NCI-H345 (cell line): ENCODE results near the gene ARHGEF33.
"Not testable (repeated sequence)": the region's sequence is repeated elsewhere in the genome, so short reads cannot be mapped to it uniquely, and the experiment has no call there.

Experiments used
- DNase-seq: peaks from one replicate; lab custom pipeline; 2025; lab: John Stamatoyannopoulos, UW

The ARHGEF33 gene

DNA sequence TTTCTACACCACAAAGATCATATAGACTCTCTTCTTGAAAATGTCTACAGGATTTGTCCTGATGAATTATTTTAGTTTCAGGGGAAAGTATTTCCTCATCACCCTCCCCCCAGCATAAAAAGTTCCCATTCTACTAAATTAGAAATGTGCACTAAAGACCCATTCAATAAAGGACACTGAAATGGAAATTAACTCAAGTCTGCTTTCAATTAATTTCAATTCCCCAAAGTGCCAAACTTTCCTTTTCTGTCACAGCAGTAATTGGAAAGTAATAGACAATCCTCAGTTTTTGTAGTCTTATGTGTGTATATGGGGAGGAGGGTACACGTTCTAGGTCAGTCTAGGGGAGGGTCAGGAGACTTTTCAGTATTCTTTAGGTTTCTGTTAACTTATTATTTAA, 21.5 kb downstream of the ARHGEF33 start:
- no peak for DNase-seq

DNA sequence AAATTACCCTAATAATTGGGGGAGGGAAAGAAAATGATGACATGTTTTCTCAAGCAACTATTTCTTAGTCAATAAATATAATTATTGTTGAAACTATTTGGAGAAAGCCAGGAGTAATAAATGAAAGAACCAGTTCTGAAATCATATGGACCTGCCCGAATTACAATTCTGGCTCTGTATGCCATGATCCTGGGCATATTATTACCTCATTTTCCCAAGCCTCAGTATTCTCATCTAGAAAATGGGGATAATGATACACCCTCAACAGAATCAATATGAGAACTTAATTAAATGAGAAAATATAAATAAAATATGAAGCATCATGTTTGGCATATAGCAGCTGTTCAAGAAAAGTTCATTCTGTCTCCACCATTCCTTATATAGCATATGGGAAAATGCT, 22.9 kb downstream of the ARHGEF33 start:
- no peak for DNase-seq

DNA sequence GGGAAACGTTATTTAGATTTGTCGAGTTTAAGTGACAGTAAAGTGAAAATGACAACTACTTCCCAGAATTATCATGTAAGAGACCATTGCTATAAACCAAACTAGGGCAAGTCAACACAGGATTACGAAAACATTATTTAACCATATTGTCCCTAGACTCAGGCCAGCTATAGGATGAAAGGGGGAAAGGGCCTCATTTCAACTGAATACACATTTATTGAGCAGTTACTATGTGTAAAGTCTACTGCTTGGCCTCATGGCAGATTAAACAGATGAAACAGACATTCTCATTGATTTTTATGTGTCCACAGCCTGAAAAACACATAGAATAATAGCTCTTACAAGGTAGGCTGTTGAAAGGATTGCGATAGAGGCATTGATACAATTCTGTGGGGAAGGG, 32.7 kb downstream of the ARHGEF33 start:
- no peak for DNase-seq

DNA sequence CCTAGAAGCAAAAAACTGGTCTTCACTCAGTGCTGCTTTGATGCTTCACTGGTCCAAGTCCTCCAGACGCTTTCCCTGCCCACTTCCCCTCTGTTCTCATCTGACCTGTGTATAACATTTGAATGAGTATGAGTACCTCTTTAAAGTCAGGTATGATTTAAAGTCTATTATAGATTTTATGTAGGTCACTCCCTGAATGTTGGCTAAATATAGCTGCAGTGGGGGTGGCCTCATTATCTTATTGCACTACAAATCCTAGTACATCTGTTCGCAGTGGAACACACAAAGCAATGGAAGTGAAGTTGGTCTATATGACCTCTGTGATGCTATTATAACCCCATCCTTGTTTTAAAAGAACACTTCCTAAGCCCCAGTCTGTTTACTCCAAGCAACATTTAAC, 33.2 kb downstream of the ARHGEF33 start:
- DNase-seq = no peak

DNA sequence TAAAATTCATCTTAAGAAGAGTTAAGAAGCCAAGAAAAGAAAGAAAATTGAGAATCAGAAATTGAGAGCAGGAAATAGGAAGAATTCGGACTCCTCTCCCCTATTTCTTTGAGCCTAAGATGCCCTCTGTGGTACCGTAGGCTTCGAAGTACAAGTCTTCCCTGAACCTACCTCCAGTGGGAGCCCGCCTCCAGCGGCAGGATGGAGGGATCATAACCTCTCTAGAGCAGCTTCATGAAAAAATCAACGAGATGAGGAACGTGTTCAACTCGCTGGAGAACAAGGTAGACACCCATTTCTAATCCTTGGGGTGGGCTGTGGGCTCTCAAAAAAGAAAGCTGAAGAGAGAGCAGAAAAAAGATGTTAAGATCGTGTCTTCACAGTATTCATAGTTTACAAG, 36.3 kb downstream of the ARHGEF33 start:
- no peak for DNase-seq

GRCh38 chr2:38930600-38930999, 40.9 kb downstream of the ARHGEF33 start:
- DNase-seq = no peak

- no peak for DNase-seq
These were observed 42.9 kb downstream of the ARHGEF33 start for GRCh38 chr2:38932586-38932985.

GRCh38 chr2:38933653-38934052, 44.0 kb downstream of the ARHGEF33 start:
- DNase-seq = no peak

- no peak for DNase-seq
These were observed 45.1 kb downstream of the ARHGEF33 start for GRCh38 chr2:38934742-38935141.

DNA sequence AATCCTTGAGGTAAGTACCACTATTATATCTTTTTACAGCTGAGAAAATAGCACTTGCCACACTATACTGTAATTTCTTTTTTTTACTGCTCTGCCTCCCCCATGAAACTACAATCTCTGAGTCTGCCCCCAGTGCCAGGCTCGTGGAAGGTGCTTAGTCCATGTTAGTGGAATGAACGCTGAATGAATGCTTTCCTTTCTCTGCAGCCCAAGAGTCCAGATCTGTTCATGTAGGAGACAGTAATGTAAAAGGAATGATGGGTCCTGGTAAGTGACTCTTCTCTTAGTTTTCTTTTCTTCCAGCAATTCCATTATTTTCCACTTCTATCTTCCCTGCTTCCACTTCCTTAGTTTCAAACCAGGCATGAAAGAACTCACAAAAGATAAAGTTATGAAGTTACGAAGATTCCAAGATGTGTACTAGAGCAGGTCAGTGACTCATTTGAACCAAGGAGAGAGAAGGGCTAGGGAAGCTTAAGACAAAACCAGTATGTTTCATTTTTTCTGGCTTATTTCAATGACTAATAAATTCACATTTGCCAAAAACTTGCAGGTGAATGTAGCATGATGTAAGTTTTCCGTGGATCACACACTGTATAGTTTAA, 46.0 kb downstream of the ARHGEF33 start:
- DNase-seq = no peak

DNA sequence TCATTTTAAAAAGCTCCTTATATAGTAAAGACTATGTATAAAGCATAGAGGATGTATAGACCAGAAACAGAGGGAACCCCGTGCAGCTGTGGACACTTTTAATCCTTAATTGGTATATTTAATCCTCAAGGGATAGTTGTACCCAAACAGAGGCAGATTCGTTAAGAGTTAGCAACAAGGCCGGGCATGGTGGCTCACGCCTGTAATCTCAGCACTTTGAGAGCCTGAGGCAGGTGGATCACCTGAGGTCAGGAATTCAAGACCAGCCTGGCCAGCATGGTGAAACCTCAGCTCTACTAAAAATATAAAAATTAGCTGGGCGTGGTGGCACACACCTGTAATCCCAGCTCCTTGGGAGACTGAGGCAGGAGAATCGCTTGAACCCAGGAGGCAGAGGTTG, 46.8 kb downstream of the ARHGEF33 start:
- DNase-seq = not testable (repeated sequence)

DNA sequence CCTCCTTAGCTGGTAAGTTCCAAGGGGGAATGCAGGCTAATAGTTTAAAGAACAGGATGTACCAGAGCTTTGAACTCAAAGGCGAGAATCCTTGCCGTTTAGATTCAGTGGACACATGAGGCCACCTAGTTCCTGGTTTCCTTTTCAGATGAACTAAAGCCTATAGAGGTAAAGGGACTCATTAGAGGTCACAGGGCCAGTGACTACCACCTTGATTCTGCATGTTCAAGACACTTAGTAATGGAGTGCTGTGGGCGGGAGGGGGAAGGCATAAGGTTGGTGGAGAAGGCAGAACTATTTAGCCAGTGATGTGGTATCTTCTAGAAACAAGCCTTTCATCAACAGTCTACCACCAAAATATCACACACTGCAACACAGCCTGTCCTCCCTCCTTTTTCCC, 47.9 kb downstream of the ARHGEF33 start:
- DNase-seq = no peak

DNA sequence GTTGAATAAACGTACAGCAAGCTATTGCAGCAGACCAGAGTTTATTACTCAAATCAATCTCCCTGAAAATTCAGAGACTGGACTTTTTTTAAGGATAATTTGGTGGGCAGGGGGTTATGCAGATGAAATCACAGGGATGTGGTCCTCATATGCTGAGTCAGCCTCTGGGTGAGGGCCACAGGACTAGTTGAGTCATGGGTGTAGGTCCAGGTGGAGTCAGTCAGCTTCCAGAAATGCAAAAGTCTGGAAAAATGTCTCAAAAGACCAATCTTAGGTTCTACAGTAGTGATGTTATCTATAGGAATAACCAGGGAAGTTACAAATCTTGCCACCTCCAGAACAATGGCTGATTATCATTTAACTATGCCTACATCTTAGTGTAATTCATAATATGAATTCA, 51.1 kb downstream of the ARHGEF33 start:
- no peak for DNase-seq

- DNase-seq = no peak
These were observed 54.1 kb downstream of the ARHGEF33 start for GRCh38 chr2:38943784-38944183.

DNA sequence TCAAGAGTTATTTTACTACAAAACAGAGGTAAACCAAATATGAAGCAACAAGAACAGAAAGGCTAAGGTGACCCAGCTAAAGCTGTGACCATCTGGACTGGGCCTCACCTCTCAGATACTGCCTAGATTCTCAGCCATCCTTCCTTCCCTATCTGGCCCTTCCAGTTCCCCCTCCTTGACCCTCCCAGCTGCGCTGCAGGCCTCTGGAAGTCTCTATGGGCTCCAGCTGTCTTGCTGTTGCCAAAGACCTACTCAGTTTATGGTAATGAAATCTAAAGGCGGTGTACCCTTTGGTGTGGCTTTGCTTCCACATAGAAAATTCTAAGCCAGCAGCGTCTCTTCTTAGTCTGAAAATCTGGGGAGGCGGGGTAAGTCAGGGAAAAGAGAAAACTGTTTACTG, 55.7 kb downstream of the ARHGEF33 start:
- DNase-seq = no peak

DNA sequence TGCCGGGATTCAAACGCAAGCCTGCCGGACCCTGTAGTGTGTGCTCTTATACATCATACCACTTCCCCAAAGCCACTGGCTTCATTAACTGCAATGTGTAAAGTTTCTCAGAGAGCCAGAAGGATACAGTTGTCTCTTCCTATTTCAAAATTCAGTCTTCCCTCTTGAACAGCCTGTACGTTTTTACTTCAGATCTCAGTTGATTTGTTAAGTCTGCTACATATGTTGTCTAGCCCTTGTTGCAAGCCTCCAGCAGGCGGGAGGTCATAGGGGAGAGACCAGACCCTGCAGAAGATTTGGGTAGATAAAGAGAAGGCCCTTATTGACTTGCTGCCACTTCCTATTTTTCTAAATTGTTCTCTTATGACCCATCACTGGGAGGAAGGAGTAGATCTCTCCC, 56.2 kb downstream of the ARHGEF33 start:
- DNase-seq = no peak

- DNase-seq = peak; percentile 72
These were observed 57.9 kb downstream of the ARHGEF33 start for GRCh38 chr2:38947241-38948239.

- no peak for DNase-seq
These were observed 58.8 kb downstream of the ARHGEF33 start for GRCh38 chr2:38948387-38948882.

- no peak for DNase-seq
These were observed 59.3 kb downstream of the ARHGEF33 start for GRCh38 chr2:38948995-38949394.

DNA sequence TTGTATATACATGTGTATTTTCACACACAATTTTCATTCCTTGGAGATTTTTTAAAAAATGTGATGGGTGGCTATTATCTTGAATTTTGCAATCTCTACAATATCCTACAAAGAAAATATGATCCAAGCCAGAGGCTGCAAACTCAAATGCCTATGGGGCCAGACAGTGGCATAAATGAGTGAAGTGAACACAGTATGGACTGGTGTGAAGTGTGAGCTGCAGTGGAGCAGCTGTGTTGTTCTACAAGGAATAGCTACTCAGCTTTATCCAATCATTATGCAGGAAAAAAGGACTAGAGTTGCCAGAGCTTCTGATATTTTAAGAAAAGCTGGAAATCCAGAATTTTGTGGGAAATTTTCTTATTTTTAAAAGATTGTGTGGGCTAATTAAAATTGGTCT, 62.1 kb downstream of the ARHGEF33 start:
- no peak for DNase-seq

- DNase-seq = no peak
These were observed 68.3 kb downstream of the ARHGEF33 start for GRCh38 chr2:38957972-38958371.

- DNase-seq = no peak
These were observed 69.8 kb downstream of the ARHGEF33 start for GRCh38 chr2:38959466-38959865.

DNA sequence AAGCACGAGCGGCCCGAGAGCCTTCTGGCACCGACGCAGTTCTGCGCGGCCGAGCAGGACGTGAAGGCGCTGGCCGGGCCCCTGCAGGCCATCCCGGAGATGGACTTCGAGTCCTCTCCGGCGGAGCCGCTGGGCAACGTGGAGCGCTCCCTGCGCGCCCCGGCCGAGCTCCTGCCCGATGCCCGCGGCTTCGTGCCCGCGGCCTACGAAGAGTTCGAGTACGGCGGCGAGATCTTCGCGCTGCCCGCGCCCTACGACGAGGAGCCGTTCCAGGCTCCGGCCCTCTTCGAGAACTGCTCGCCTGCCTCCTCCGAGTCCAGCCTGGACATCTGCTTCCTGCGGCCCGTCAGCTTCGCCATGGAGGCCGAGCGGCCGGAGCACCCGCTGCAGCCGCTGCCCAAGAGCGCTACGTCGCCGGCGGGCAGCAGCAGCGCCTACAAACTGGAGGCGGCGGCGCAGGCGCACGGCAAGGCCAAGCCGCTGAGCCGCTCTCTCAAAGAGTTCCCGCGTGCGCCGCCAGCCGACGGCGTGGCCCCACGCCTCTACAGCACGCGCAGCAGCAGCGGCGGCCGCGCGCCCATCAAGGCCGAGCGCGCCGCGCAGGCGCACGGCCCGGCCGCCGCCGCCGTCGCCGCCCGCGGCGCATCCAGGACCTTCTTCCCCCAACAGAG, 70.4 kb downstream of the ARHGEF33 start:
- DNase-seq = no peak
